SK-N-SH treated with all-trans-retinoic acid at 6 μM for 48 hours (cell line): Measurements from ENCODE around the gene KDR.

Experiments
- ATAC-seq: fragments of 200-7000 bp; cut with Tn5 transposase; 3 replicates; pipeline ENCODE4 v1.9.1; 2020; ENCODE audit warnings: mild to moderate bottlenecking, moderate library complexity
- ARNTL ChIP-seq: fragments of 450-650 bp; formaldehyde crosslinking; IDR thresholded peaks from 2 replicates; pipeline ENCODE4 v1.5.0; 2020; ENCODE audit warnings: low read depth, mild to moderate bottlenecking, moderate library complexity, borderline replicate concordance
- BACH2 ChIP-seq: fragments of 250-450 bp; sonication (Bioruptor Pico); IDR thresholded peaks from 2 replicates; pipeline ENCODE4 v1.9.0; 2021; ENCODE audit warnings: mild to moderate bottlenecking, borderline replicate concordance
- CSDC2 ChIP-seq: fragments of 250-450 bp; sonication (Bioruptor Pico); IDR thresholded peaks from 2 replicates; pipeline ENCODE4 v1.5.0; 2020; ENCODE audit warnings: mild to moderate bottlenecking, moderate library complexity
- ESRRG ChIP-seq: fragments of 250-450 bp; sonication (Bioruptor Pico); IDR thresholded peaks from 2 replicates; pipeline ENCODE4 v1.6.1; 2021; ENCODE audit warnings: mild to moderate bottlenecking
- GLIS3 ChIP-seq: fragments of 250-450 bp; sonication (Bioruptor Pico); IDR thresholded peaks from 2 replicates; pipeline ENCODE4 v1.5.0; 2020; ENCODE audit warnings: mild to moderate bottlenecking, moderate library complexity
- ISL1 ChIP-seq: fragments of 250-450 bp; sonication (Bioruptor Pico); IDR thresholded peaks from 2 replicates; pipeline ENCODE4 v2.1.2; 2022; ENCODE audit warnings: mild to moderate bottlenecking, moderate library complexity
- OSR1 ChIP-seq: fragments of 250-450 bp; sonication (Bioruptor Pico); IDR thresholded peaks from 2 replicates; pipeline ENCODE4 v1.8.0; 2022; ENCODE audit warnings: moderate library complexity, mild to moderate bottlenecking, inconsistent platforms
- PPARA ChIP-seq: fragments of 250-450 bp; sonication (Bioruptor Pico); IDR thresholded peaks from 2 replicates; pipeline ENCODE4 v1.5.0; 2020; ENCODE audit warnings: mild to moderate bottlenecking, borderline replicate concordance
- RARB ChIP-seq: fragments of 250-450 bp; sonication (Bioruptor Pico); IDR thresholded peaks from 2 replicates; pipeline ENCODE4 v1.8.0; 2021; ENCODE audit warnings: mild to moderate bottlenecking, moderate library complexity
- SNAI2 ChIP-seq: fragments of 250-450 bp; sonication (Bioruptor Pico); IDR thresholded peaks from 2 replicates; pipeline ENCODE4 v1.5.0; 2020; ENCODE audit warnings: mild to moderate bottlenecking, moderate library complexity
- TCF4 ChIP-seq: fragments of 250-450 bp; sonication (Bioruptor Pico); IDR thresholded peaks from 2 replicates; pipeline ENCODE4 v1.8.0; 2021; ENCODE audit warnings: mild to moderate bottlenecking, moderate library complexity, borderline replicate concordance
- TOX ChIP-seq: fragments of 250-450 bp; sonication (Bioruptor Pico); IDR thresholded peaks from 2 replicates; pipeline ENCODE4 v1.8.0; 2021; ENCODE audit warnings: mild to moderate bottlenecking, moderate library complexity, borderline replicate concordance
- ZC3H10 ChIP-seq: fragments of 250-450 bp; sonication (Bioruptor Pico); IDR thresholded peaks from 2 replicates; pipeline ENCODE4 v1.5.1; 2021; ENCODE audit warnings: mild to moderate bottlenecking, moderate library complexity
- ZFP3 ChIP-seq: fragments of 250-450 bp; sonication (Bioruptor Pico); IDR thresholded peaks from 2 replicates; pipeline ENCODE4 v1.5.0; 2020; ENCODE audit warnings: mild to moderate bottlenecking, moderate library complexity
- ZFP30 ChIP-seq: fragments of 450-650 bp; formaldehyde crosslinking; IDR thresholded peaks from 2 replicates; pipeline ENCODE4 v1.5.0; 2022; ENCODE audit warnings: mild to moderate bottlenecking, moderate library complexity
- ZNF565 ChIP-seq: fragments of 450-650 bp; formaldehyde crosslinking; conservative IDR thresholded peaks from 2 replicates; pipeline ENCODE4 v1.5.0; 2020; ENCODE audit warnings: low read depth, mild to moderate bottlenecking, moderate library complexity
- ZNF70 ChIP-seq: fragments of 450-650 bp; formaldehyde crosslinking; IDR thresholded peaks from 2 replicates; pipeline ENCODE4 v1.5.0; 2020; ENCODE audit warnings: mild to moderate bottlenecking, moderate library complexity
- ZNF8 ChIP-seq: fragments of 450-650 bp; formaldehyde crosslinking; IDR thresholded peaks from 2 replicates; pipeline ENCODE4 v1.5.0; 2020; ENCODE audit warnings: mild to moderate bottlenecking, moderate library complexity
- TF ChIP-seq, protein P1 (sequence below): fragments of 250-450 bp; sonication (Bioruptor Pico); IDR thresholded peaks from 2 replicates; pipeline ENCODE4 v1.5.0; 2020; ENCODE audit warnings: mild to moderate bottlenecking, moderate library complexity
- TF ChIP-seq, protein P2 (sequence below): fragments of 250-450 bp; sonication (Bioruptor Pico); IDR thresholded peaks from 2 replicates; pipeline ENCODE4 v1.8.0; 2021; ENCODE audit warnings: low read depth, mild to moderate bottlenecking, moderate library complexity, borderline replicate concordance
- TF ChIP-seq, protein P3 (sequence below): fragments of 250-450 bp; sonication (Bioruptor Pico); IDR thresholded peaks from 2 replicates; pipeline ENCODE4 v1.5.1; 2020; ENCODE audit warnings: low read depth, mild to moderate bottlenecking, moderate library complexity

The KDR gene

DNA sequence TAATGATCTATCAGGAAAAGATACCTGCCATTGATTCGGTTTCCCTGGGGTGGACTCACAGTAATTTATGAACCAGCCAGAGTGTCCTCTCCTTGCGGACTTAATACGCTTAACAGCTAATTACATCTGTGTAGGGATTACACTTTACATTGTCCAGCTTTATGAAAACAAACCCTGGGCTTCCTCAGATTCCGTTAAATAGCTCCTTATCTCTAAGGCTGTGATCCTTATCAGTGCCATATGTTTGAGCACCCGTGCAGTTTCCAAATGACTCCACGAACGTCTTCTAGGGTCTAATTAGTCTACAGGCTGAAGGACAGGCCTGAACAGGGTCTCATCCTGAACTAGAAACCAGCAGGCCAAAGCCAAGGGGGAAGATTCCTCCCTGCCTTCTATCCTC is 56.9 kb downstream of the KDR start:
- ATAC-seq = no peak
- TF ChIP-seq ZNF70 = no peak
- TF ChIP-seq ZNF8 (CRISPR knock-in tag) = no peak
- no peak for TF ChIP-seq SNAI2 (CRISPR knock-in tag)
- no peak for TF ChIP-seq CSDC2
- TF ChIP-seq BACH2 (CRISPR knock-in tag) = no peak
- TF ChIP-seq ZC3H10 (CRISPR knock-in tag) = no peak
- no peak for TF ChIP-seq GLIS3 (CRISPR knock-in tag)
- TF ChIP-seq OSR1 (CRISPR knock-in tag) = no peak
- TF ChIP-seq ARNTL (CRISPR knock-in tag) = no peak
- TF ChIP-seq ZNF565 (CRISPR knock-in tag) = no peak
- TF ChIP-seq ISL1 (CRISPR knock-in tag) = no peak
- TF ChIP-seq TCF4 (CRISPR knock-in tag) = no peak
- TF ChIP-seq PPARA (CRISPR knock-in tag) = no peak

DNA sequence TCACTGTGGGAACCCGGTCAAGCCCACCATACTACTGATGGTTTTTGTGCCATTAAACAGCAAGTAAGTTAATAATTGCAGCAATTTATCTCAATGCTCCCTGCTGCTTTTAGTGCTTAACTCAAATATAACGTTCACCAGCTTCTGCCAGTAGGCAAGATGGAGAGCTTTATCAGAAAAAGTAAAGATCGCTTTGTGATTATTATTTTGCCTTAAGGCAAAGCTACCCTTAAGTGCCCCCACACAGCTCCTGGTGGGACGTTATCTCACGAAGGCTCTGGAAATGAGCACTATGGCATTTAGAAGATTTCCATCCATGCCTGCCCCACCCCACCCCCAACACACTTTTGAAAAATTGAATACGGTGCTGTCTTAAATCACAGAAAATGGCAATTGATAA is 59.4 kb downstream of the KDR start:
- no peak for ATAC-seq
- no peak for TF ChIP-seq ZNF70
- TF ChIP-seq ESRRG (CRISPR knock-in tag) = no peak
- TF ChIP-seq, protein P1, sequence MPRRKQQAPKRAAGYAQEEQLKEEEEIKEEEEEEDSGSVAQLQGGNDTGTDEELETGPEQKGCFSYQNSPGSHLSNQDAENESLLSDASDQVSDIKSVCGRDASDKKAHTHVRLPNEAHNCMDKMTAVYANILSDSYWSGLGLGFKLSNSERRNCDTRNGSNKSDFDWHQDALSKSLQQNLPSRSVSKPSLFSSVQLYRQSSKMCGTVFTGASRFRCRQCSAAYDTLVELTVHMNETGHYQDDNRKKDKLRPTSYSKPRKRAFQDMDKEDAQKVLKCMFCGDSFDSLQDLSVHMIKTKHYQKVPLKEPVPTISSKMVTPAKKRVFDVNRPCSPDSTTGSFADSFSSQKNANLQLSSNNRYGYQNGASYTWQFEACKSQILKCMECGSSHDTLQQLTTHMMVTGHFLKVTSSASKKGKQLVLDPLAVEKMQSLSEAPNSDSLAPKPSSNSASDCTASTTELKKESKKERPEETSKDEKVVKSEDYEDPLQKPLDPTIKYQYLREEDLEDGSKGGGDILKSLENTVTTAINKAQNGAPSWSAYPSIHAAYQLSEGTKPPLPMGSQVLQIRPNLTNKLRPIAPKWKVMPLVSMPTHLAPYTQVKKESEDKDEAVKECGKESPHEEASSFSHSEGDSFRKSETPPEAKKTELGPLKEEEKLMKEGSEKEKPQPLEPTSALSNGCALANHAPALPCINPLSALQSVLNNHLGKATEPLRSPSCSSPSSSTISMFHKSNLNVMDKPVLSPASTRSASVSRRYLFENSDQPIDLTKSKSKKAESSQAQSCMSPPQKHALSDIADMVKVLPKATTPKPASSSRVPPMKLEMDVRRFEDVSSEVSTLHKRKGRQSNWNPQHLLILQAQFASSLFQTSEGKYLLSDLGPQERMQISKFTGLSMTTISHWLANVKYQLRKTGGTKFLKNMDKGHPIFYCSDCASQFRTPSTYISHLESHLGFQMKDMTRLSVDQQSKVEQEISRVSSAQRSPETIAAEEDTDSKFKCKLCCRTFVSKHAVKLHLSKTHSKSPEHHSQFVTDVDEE (CRISPR knock-in tag) = no peak

DNA sequence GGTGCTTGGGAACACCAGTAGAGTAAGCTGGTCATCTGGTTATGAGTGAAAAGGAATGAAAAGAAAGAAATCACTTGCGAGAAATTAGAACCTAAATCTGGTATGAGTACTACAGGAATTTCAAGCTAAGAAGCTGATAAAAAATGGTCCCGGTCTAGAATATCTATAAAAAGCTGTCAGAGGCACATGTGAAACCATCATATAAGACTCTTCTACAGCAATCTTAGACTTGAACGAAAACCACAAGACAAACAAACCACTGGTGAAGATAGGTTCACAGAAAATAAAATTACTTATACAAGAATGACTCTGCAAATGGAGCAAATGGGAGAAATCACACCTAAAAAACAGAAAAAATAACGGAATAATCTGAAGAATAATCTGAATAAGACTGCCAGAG is 69.9 kb downstream of the KDR start:
- no peak for ATAC-seq
- TF ChIP-seq, protein P2, sequence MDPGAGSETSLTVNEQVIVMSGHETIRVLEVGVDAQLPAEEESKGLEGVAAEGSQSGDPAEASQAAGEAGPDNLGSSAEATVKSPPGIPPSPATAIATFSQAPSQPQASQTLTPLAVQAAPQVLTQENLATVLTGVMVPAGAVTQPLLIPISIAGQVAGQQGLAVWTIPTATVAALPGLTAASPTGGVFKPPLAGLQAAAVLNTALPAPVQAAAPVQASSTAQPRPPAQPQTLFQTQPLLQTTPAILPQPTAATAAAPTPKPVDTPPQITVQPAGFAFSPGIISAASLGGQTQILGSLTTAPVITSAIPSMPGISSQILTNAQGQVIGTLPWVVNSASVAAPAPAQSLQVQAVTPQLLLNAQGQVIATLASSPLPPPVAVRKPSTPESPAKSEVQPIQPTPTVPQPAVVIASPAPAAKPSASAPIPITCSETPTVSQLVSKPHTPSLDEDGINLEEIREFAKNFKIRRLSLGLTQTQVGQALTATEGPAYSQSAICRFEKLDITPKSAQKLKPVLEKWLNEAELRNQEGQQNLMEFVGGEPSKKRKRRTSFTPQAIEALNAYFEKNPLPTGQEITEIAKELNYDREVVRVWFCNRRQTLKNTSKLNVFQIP (CRISPR knock-in tag) = no peak
- TF ChIP-seq, protein P1 (CRISPR knock-in tag) = no peak
- TF ChIP-seq ZNF8 (CRISPR knock-in tag) = no peak
- TF ChIP-seq TCF4 (CRISPR knock-in tag) = no peak
- no peak for TF ChIP-seq PPARA (CRISPR knock-in tag)
- no peak for TF ChIP-seq CSDC2
- TF ChIP-seq ZFP3 = no peak
- TF ChIP-seq OSR1 (CRISPR knock-in tag) = no peak
- TF ChIP-seq GLIS3 (CRISPR knock-in tag) = no peak
- TF ChIP-seq ZNF70 = no peak
- no peak for TF ChIP-seq RARB
- no peak for TF ChIP-seq ZNF565 (CRISPR knock-in tag)
- no peak for TF ChIP-seq ESRRG (CRISPR knock-in tag)

DNA sequence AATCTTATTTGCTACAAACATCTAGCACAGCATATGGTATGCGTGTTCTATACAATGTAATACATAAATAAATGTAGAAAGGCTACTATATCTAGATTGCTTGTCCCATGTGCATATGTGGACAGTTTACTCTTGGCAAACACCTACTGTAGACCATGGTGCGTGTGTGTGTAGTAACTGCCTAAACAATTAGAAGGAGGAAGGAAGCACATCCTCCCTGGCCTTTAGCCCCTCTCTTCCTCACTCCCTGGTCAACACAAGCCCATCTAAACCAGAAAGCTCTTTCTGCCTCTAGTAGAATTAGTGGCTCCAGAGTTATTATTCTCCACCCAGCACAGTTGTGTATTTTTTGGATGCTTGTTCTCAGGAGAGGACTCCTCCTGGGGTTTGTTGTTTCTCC is 73.9 kb downstream of the KDR start:
- no peak for ATAC-seq
- TF ChIP-seq ARNTL (CRISPR knock-in tag) (no peak), ZNF70 (no peak), TOX (CRISPR knock-in tag) (no peak), SNAI2 (CRISPR knock-in tag) (no peak), TCF4 (CRISPR knock-in tag) (no peak), ZFP3 (no peak), ISL1 (CRISPR knock-in tag) (no peak), BACH2 (CRISPR knock-in tag) (no peak), ZNF565 (CRISPR knock-in tag) (no peak), ZFP30 (no peak), GLIS3 (CRISPR knock-in tag) (no peak), CSDC2 (no peak), ZNF8 (CRISPR knock-in tag) (no peak), ZC3H10 (CRISPR knock-in tag) (no peak), RARB (no peak)
- TF ChIP-seq, protein P3, sequence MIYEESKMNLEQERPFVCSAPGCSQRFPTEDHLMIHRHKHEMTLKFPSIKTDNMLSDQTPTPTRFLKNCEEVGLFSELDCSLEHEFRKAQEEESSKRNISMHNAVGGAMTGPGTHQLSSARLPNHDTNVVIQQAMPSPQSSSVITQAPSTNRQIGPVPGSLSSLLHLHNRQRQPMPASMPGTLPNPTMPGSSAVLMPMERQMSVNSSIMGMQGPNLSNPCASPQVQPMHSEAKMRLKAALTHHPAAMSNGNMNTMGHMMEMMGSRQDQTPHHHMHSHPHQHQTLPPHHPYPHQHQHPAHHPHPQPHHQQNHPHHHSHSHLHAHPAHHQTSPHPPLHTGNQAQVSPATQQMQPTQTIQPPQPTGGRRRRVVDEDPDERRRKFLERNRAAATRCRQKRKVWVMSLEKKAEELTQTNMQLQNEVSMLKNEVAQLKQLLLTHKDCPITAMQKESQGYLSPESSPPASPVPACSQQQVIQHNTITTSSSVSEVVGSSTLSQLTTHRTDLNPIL (CRISPR knock-in tag) = no peak
- TF ChIP-seq, protein P2 (CRISPR knock-in tag) = no peak
